Mesendoderm (in vitro differentiated cells): ENCODE data around the gene SLC2A5.
"Not testable (repeated sequence)": the region's sequence is repeated elsewhere in the genome, so short reads cannot be mapped to it uniquely, and the experiment has no call there.

Experiments used
- DNase-seq: peaks from one replicate; pipeline ENCODE4 v3.0.0; 2013
- H2AK5ac ChIP-seq: 2 replicates; pipeline ENCODE4 v1.6.1; 2013; ENCODE audit warnings: low read length, inconsistent platforms
- H2BK120ac ChIP-seq: 2 replicates; pipeline ENCODE4 v1.6.1; 2013; ENCODE audit warnings: low read depth, mild to moderate bottlenecking, low read length, moderate library complexity, mixed read lengths
- H2BK15ac ChIP-seq: replicated peaks from 2 replicates; pipeline ENCODE4 v1.6.1; 2013; ENCODE audit warnings: low read depth, mild to moderate bottlenecking, moderate library complexity
- H2BK5ac ChIP-seq: 2 replicates; pipeline ENCODE4 v1.6.1; 2013; ENCODE audit warnings: low read length, inconsistent platforms
- H3K18ac ChIP-seq: 2 replicates; pipeline ENCODE4 v1.6.1; 2013; ENCODE audit warnings: mild to moderate bottlenecking, low read length, mixed read lengths
- H3K23ac ChIP-seq: one replicate; pipeline ENCODE4 v1.6.1; 2013; ENCODE audit warnings: low read length
- H3K27ac ChIP-seq: 2 replicates; pipeline ENCODE4 v1.5.1; 2013; ENCODE audit warnings: low read depth, mild to moderate bottlenecking, inconsistent platforms, low read length, moderate library complexity
- H3K27me3 ChIP-seq: 2 replicates; pipeline ENCODE4 v1.6.1; 2013; ENCODE audit warnings: low read length, control low read depth, mild to moderate bottlenecking, inconsistent platforms; ENCODE audit not compliant: insufficient read depth, poor library complexity
- H3K36me3 ChIP-seq: 2 replicates; pipeline ENCODE4 v1.6.1; 2013; ENCODE audit warnings: low read length, inconsistent platforms; ENCODE audit not compliant: control insufficient read depth, insufficient read depth
- H3K4ac ChIP-seq: one replicate; pipeline ENCODE4 v1.6.1; 2013; ENCODE audit warnings: low read depth, mild to moderate bottlenecking, low read length, moderate library complexity
- H3K4me1 ChIP-seq: 2 replicates; pipeline ENCODE4 v1.6.1; 2013; ENCODE audit warnings: low read depth, low read length, inconsistent platforms; ENCODE audit not compliant: control insufficient read depth
- H3K4me2 ChIP-seq: 2 replicates; pipeline ENCODE4 v1.6.1; 2013; ENCODE audit warnings: low read length
- H3K4me3 ChIP-seq: 2 replicates; pipeline ENCODE4 v1.5.1; 2013; ENCODE audit warnings: mild to moderate bottlenecking, low read length
- H3K56ac ChIP-seq: one replicate; pipeline ENCODE4 v1.6.1; 2013; ENCODE audit warnings: low read length
- H3K79me1 ChIP-seq: 2 replicates; pipeline ENCODE4 v1.6.1; 2013; ENCODE audit warnings: low read length, inconsistent platforms
- H3K79me2 ChIP-seq: 2 replicates; pipeline ENCODE4 v1.6.1; 2013; ENCODE audit warnings: mild to moderate bottlenecking, low read length; ENCODE audit not compliant: control insufficient read depth, insufficient read depth
- H3K9ac ChIP-seq: 2 replicates; pipeline ENCODE4 v1.6.1; 2013; ENCODE audit warnings: low read length, inconsistent platforms
- H4K5ac ChIP-seq: one replicate; pipeline ENCODE4 v1.6.1; 2013; ENCODE audit warnings: low read length
- H4K8ac ChIP-seq: one replicate; pipeline ENCODE4 v1.6.1; 2013; ENCODE audit warnings: low read depth, mild to moderate bottlenecking, control low read depth, low read length, moderate library complexity
- WGBS: extraction: QIAGEN DNeasy Blood & Tissue Kit; methylation state at CpG from one replicate; pipeline ENCODE4 v1.1.7; 2013; ENCODE audit warnings: low lambda C conversion rate, missing lambda C conversion rate; ENCODE audit not compliant: insufficient coverage; ENCODE audit errors: extremely low coverage; 5-methylcytosine and 5-hydroxymethylcytosine counted together

SLC2A5 gene

DNA sequence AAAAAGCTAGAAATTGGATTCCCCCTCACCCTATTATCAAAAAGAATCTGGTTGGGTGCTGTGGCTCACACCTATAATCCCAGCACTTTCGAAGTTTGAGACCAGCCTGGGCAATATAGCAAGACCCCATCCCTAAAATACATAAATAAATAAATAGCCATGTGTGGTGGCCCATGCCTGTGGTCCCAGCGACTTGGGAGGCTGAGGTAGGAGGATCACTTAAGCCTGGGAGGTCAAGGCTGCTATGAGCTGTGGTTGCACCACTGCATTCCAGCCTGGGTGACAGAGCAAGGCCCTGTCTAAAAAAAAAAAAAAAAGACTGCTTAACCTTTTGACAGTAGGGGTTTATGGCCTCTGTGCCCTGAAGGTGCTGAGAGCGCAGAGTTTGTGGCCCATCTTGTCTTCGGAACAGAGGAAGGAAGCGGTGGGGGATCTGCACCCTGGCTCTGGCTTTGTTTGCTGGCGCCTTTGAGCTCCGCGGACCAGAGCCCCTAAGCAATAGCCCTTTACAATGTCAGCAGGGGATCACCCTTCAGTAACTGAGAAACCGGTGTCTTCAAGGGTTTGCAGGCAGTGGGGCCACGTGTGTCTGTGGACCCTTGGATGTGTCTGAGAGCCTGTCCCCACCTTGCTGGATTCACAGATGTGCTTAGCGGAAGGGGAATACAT lies 65.3 kb downstream of the SLC2A5 start:
- no peak overlapping the region for H4K5ac ChIP-seq
- no peak overlapping the region for H3K4me3 ChIP-seq
- H3K27ac ChIP-seq, result no peak overlapping the region
- DNase-seq, result no peak
- no peaks in the 10 kb centered on the region for H3K79me2 ChIP-seq
- H2BK15ac ChIP-seq, result no peak overlapping the region
- no peak overlapping the region for H2BK5ac ChIP-seq
- no peak overlapping the region for H3K56ac ChIP-seq
- H3K9ac ChIP-seq, result no peak overlapping the region
- H2AK5ac ChIP-seq, result no peak overlapping the region
- no peak overlapping the region for H3K4ac ChIP-seq
- no peaks in the 10 kb centered on the region for H3K36me3 ChIP-seq
- no peaks in the 10 kb centered on the region for H3K27me3 ChIP-seq
- H4K8ac ChIP-seq, result no peak overlapping the region
- H3K4me2 ChIP-seq, result no peak overlapping the region
- no peaks in the 10 kb centered on the region for H3K4me1 ChIP-seq
- no peak overlapping the region for H2BK120ac ChIP-seq
- no peak overlapping the region for H3K18ac ChIP-seq
- WGBS, result no CpG with 5 or more reads among the region's 11 CpGs
- no peaks in the 10 kb centered on the region for H3K79me1 ChIP-seq
- no peak overlapping the region for H3K23ac ChIP-seq

DNA sequence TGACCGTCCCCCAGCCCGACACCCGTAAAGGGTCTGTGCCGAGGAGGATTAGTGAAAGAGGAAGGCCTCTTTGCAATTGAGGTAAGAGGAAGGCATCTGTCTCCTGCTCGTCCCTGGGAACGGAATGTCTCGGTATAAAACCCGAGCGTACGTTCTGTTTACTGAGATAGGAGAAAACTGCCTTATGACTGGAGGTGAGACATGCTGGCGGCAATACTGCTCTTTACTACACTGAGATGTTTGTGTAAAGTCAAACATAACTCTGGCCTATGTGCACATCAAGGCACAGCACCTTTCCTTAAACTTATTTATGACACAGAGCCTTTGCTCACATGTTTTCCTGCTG lies 67.2 kb downstream of the SLC2A5 start:
- H3K79me1 ChIP-seq, H3K27ac ChIP-seq, H3K4me1 ChIP-seq, H4K8ac ChIP-seq, H3K4me3 ChIP-seq, H3K36me3 ChIP-seq, H3K79me2 ChIP-seq, H2BK120ac ChIP-seq, H4K5ac ChIP-seq, H2BK5ac ChIP-seq, H3K56ac ChIP-seq, H3K27me3 ChIP-seq, H3K9ac ChIP-seq, H3K4ac ChIP-seq, H3K4me2 ChIP-seq, DNase-seq, H3K18ac ChIP-seq, H2AK5ac ChIP-seq, H2BK15ac ChIP-seq, H3K23ac ChIP-seq: not testable (repeated sequence)
- no CpG with 5 or more reads among the region's 11 CpGs for WGBS

DNA sequence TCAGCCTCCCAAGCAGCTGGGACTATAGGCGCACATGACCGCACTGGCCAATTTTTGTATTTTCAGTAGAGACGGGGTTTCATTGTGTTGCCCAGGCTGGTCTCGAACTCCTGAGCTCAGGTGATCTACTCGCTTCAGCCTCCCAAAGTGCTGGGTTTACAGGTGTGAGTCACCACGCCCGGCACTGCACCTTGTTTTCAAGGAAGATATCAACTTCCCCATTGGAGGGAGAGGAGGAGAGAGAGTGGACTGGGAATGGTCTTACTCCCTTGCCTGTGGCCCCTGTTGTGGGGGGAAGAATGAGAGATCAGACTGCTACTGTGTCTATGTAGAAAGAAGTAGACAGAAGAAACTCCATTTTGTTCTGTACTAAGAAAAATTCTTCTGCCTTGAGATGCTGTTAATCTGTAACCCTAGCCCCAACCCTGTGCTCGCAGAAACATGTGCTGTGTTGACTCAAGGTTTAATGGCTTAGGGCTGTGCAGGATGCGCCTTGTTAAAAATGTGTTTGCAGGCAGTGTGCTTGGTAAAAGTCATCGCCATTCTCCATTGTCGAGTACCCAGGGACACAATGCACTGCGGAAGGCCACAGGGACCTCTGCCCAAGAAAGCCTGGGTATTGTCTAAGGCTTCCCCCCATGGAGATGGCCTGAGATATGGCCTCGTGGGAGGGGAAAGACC lies 67.8 kb downstream of the SLC2A5 start:
- not testable (repeated sequence) for H2BK5ac ChIP-seq, H4K8ac ChIP-seq, H3K23ac ChIP-seq, DNase-seq, H2AK5ac ChIP-seq, H3K18ac ChIP-seq, H3K27ac ChIP-seq, H2BK120ac ChIP-seq, H3K4me3 ChIP-seq, H3K4ac ChIP-seq, H3K27me3 ChIP-seq, H3K36me3 ChIP-seq, H2BK15ac ChIP-seq, H3K56ac ChIP-seq, H3K4me2 ChIP-seq, H3K79me2 ChIP-seq, H3K79me1 ChIP-seq, H4K5ac ChIP-seq, H3K9ac ChIP-seq, H3K4me1 ChIP-seq
- no CpG with 5 or more reads among the region's 13 CpGs for WGBS

DNA sequence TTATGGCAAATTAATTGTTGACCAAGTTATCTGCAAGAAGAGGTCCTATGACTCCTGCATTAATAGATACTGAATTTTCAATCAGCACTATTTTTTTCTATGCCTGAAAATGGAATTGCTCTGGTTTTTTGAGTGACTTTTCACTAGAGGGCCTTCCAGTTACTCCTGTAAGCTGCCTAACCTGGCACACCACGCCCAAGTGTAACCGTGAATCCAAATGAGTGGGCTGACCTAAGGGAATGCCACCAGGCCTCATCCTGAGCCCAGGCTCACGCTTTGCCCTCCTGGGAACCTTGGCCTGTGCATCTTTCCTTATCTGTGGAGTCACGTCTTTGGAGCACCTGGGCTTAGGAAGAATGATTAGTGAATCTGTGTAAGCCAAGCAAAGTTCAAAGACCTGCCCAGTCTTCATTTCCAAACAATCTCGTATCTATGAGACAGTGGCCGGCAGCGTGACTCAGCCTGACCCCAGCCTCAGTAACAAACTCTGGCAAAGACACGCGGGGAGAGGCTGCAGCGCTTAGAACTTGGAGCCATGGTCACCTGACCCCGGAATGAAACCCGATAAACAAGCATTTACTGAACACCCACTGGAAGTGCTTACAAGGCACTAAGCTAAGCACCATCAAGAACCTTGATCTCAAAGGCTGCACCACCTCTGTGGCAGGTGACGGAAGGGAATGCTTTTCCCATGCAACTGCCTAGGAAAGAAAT lies 75.3 kb downstream of the SLC2A5 start:
- not testable (repeated sequence) for H2BK5ac ChIP-seq, H3K79me2 ChIP-seq, H3K4me1 ChIP-seq, H3K4ac ChIP-seq, H4K5ac ChIP-seq, H3K23ac ChIP-seq, H2AK5ac ChIP-seq, H3K27me3 ChIP-seq, H3K56ac ChIP-seq, H3K9ac ChIP-seq, H3K4me2 ChIP-seq, H2BK15ac ChIP-seq, H3K36me3 ChIP-seq, H3K4me3 ChIP-seq, H2BK120ac ChIP-seq, DNase-seq, H3K27ac ChIP-seq, H3K79me1 ChIP-seq, H4K8ac ChIP-seq, H3K18ac ChIP-seq
- WGBS, result no CpG with 5 or more reads among the region's 13 CpGs

DNA sequence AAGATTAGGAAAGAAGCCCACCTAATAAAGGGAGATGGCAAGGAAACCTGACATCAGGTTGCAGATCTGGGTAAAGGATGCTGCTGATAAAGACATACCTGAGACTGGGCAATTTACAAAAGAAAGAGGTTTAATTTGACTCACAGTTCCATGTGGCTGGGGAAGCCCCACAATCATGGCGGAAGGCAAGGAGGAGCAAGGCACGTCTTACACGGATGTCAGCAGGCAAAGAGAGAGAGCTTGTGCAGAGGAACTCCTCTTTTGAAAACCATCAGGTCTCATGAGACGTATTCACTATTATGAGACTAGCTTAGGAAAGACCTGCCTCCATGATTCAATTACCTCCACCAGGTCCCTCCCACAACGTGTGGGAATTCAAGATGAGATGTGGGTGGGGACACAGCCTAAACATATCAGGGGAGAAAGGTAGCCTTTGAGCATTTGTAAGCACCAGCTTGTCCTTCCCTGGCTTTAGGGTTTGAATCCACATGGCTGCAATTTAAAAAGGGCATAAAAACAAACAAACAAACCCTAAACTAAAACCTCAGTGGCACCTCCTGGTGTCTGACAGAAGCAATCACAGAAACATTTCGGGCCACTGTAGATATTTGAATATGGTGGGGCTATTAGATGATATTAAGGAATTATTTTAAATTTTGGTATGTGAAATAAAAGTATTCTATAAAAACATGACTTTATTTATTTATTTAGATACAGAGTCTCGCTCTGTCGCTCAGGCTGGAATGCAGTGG lies 76.3 kb downstream of the SLC2A5 start:
- Histone ChIP-seq H3K4me2 (no peak overlapping the region), H3K56ac (no peak overlapping the region), H3K4me1 (no peaks in the 10 kb centered on the region), H2BK5ac (no peak overlapping the region), H3K9ac (no peak overlapping the region), H4K8ac (no peak overlapping the region), H3K23ac (no peak overlapping the region), H2BK15ac (no peak overlapping the region), H3K79me2 (no peaks in the 10 kb centered on the region), H3K27me3 (no peaks in the 10 kb centered on the region), H3K79me1 (no peaks in the 10 kb centered on the region), H3K36me3 (no peaks in the 10 kb centered on the region), H2AK5ac (no peak overlapping the region), H3K4ac (no peak overlapping the region), H3K18ac (no peak overlapping the region), H4K5ac (no peak overlapping the region), H2BK120ac (no peak overlapping the region), H3K27ac (no peak overlapping the region), H3K4me3 (no peak overlapping the region)
- WGBS, result no CpG with 5 or more reads among the region's 8 CpGs
- no peak for DNase-seq
